Keratinocyte (primary cell): ENCODE measurements around the gene LARGE1. TPM values are rescaled to one million over a fixed set of nuclear protein-coding genes. Genes with fewer than 3 reads are reported as not detected.

ENCODE experiments used
- DNase-seq: peaks from one replicate; pipeline ENCODE4 v3.0.0-alpha.2; 2011; ENCODE audit warnings: low read depth, missing footprints, low spot score
- FAIRE-seq: peaks from 2 replicates; lab custom pipeline; 2011; peaks lifted over from hg19 to GRCh38; lab: Jason Lieb, UNC
- H2AFZ ChIP-seq: 2 replicates; pipeline ENCODE4 v1.6.0; 2012; ENCODE audit warnings: low read length, control low read depth, inconsistent platforms; ENCODE audit not compliant: control insufficient read depth
- H3K27ac ChIP-seq: 2 replicates; pipeline ENCODE4 v1.5.1; 2011; ENCODE audit warnings: low read length; ENCODE audit not compliant: control insufficient read depth, insufficient read depth
- H3K27me3 ChIP-seq: 3 replicates; pipeline ENCODE4 v1.6.0; 2011; ENCODE audit warnings: low read length; ENCODE audit not compliant: control insufficient read depth, insufficient read depth; ENCODE audit errors: extremely low read depth
- H3K36me3 ChIP-seq, 2 experiments: 2 replicates in 1 of 2; 3 replicates in 1 of 2; pipeline ENCODE4 v1.5.1; 2011; ENCODE audit warnings: low read length in 2 of 2, mild to moderate bottlenecking in 1 of 2; ENCODE audit not compliant: control insufficient read depth in 2 of 2, insufficient read depth in 2 of 2; ENCODE audit errors: extremely low read depth in 1 of 2
- H3K4me1 ChIP-seq: 3 replicates; pipeline ENCODE4 v1.5.1; 2011; ENCODE audit warnings: low read length; ENCODE audit not compliant: control insufficient read depth, insufficient read depth; ENCODE audit errors: extremely low read depth
- H3K4me2 ChIP-seq: 3 replicates; pipeline ENCODE4 v1.6.0; 2011; ENCODE audit warnings: low read depth, low read length; ENCODE audit not compliant: control insufficient read depth, insufficient read depth; ENCODE audit errors: extremely low read depth
- H3K4me3 ChIP-seq, 3 experiments: fragments of 200-600 bp in 1 of 3; sonication (generic) in 1 of 3; 2 replicates in 2 of 3; 3 replicates in 1 of 3; pipeline ENCODE4 v1.5.1; 2011 to 2016; ENCODE audit warnings: low read length in 3 of 3, mild to moderate bottlenecking in 3 of 3, control low read depth in 2 of 3, inconsistent platforms in 1 of 3, low read depth in 1 of 3, mixed read lengths in 1 of 3, mixed run types in 1 of 3, moderate library complexity in 1 of 3; ENCODE audit not compliant: control insufficient read depth in 2 of 3, insufficient read depth in 2 of 3; ENCODE audit errors: extremely low read depth in 1 of 3
- H3K79me2 ChIP-seq: 2 replicates; pipeline ENCODE4 v1.6.0; 2012; ENCODE audit warnings: low read length; ENCODE audit not compliant: control insufficient read depth, insufficient read depth
- H3K9ac ChIP-seq: 3 replicates; pipeline ENCODE4 v1.6.0; 2011; ENCODE audit warnings: low read length; ENCODE audit not compliant: control insufficient read depth, insufficient read depth; ENCODE audit errors: extremely low read depth
- H3K9me1 ChIP-seq: 3 replicates; pipeline ENCODE4 v1.6.0; 2011; ENCODE audit warnings: low read length; ENCODE audit not compliant: control insufficient read depth, insufficient read depth; ENCODE audit errors: extremely low read depth
- H3K9me3 ChIP-seq: 2 replicates; pipeline ENCODE4 v1.5.1; 2012; ENCODE audit warnings: low read depth, low read length; ENCODE audit not compliant: control insufficient read depth
- H4K20me1 ChIP-seq: 3 replicates; pipeline ENCODE4 v1.6.0; 2011; ENCODE audit warnings: low read length; ENCODE audit not compliant: control insufficient read depth, insufficient read depth; ENCODE audit errors: extremely low read depth
- CTCF ChIP-seq, 3 experiments: IDR thresholded peaks in 1 of 3; conservative IDR thresholded peaks in 1 of 3; optimal IDR thresholded peaks in 1 of 3; 2 replicates in 2 of 3; 3 replicates in 1 of 3; pipeline versions ENCODE3 to v1.5.1; 2011; ENCODE audit warnings: low read length in 3 of 3, mild to moderate bottlenecking in 3 of 3, moderate library complexity in 2 of 3, control low read depth in 1 of 3, inconsistent platforms in 1 of 3; ENCODE audit not compliant: insufficient read depth in 2 of 3; ENCODE audit errors: extremely low read depth in 1 of 3
- EZH2 ChIP-seq: IDR thresholded peaks from one replicate; pipeline ENCODE4 v1.6.1; 2012; ENCODE audit warnings: inconsistent platforms, mild to moderate bottlenecking, low read length, moderate library complexity
- dilution Hi-C: fragments of 300-500 bp; cut with MboI; formaldehyde crosslinking; loops from one replicate; pipeline ENCODE4 v1.7.0; 2020; ENCODE audit warnings: low sequenced_read_pairs; ENCODE audit not compliant: extremely low pct_ligation_motif_present
- polyA plus RNA-seq, 5 experiments: library from polyadenylated mRNA; depleted of rRNA in 3 of 5; stranded (reverse) in 3 of 5; stranded (forward) in 1 of 5; unstranded in 1 of 5; fragments of >200 nt; gene quantifications; 1 replicate in 1 of 5; 2 replicates in 3 of 5; 3 replicates in 1 of 5; pipeline versions ENCODE4 v1.2.1 to v1.2.3, GENCODE V29; 2011 to 2012; ENCODE audit warnings: missing spikeins in 2 of 5, low read depth in 1 of 5, low replicate concordance in 1 of 5

LARGE1 gene
- polyA plus RNA-seq, 1 donor (not counting 4 experiments of a cell fraction or from before 2014, with no cell fraction given) = 4.5 TPM

GRCh38 chr22:33232071-33232470 lies 688.2 kb downstream of the LARGE1 start:
- Histone ChIP-seq H3K4me2 (no peak overlapping the region), H3K4me3 (no peak overlapping the region), H3K36me3 (no peaks in the 10 kb centered on the region), H3K79me2 (no peaks in the 10 kb centered on the region), H3K27ac (no peak overlapping the region), H3K9me3 (no peaks in the 10 kb centered on the region), H3K9me1 (no peaks in the 10 kb centered on the region), H4K20me1 (no peaks in the 10 kb centered on the region), H3K9ac (no peak overlapping the region), H3K4me1 (no peaks in the 10 kb centered on the region), H3K27me3 (no peaks in the 10 kb centered on the region), H2AFZ (no peak overlapping the region)
- TF ChIP-seq CTCF (optimal IDR thresholded peaks at IDR 0.05 in 1 of 3, IDR thresholded peaks at IDR 0.05 in 1 of 3, conservative IDR thresholded peaks at IDR 0.05 in 1 of 3; ENCODE audit: extremely low read depth in 1 of 3, insufficient read depth in 2 of 3, low read length in 3 of 3) (no peak), EZH2 (no peak)
- no peak for FAIRE-seq
- dilution Hi-C loops = no loop called here
- DNase-seq = no peak

GRCh38 chr22:33227791-33228190 lies 692.5 kb downstream of the LARGE1 start:
- Histone ChIP-seq H3K79me2 (no peaks in the 10 kb centered on the region), H2AFZ (no peak overlapping the region), H3K4me2 (no peak overlapping the region), H4K20me1 (no peaks in the 10 kb centered on the region), H3K27me3 (no peaks in the 10 kb centered on the region), H3K9me3 (no peaks in the 10 kb centered on the region), H3K9me1 (no peaks in the 10 kb centered on the region), H3K9ac (no peak overlapping the region), H3K36me3 (no peaks in the 10 kb centered on the region), H3K4me3 (no peak overlapping the region), H3K4me1 (no peaks in the 10 kb centered on the region), H3K27ac (no peak overlapping the region)
- FAIRE-seq (no peak), DNase-seq (no peak)
- no peak for TF ChIP-seq EZH2
- no peak for TF ChIP-seq CTCF (optimal IDR thresholded peaks at IDR 0.05 in 1 of 3, IDR thresholded peaks at IDR 0.05 in 1 of 3, conservative IDR thresholded peaks at IDR 0.05 in 1 of 3; ENCODE audit: extremely low read depth in 1 of 3, insufficient read depth in 2 of 3, low read length in 3 of 3)
- dilution Hi-C loops = no loop called here
